Left colon (tissue), 2 donors: ENCODE data around the gene DDT. TPM values are rescaled to one million over a fixed set of nuclear protein-coding genes. Genes with fewer than 3 reads are reported as not detected.
A peak's percentile ranks its signal among the peaks of the same experiment; 100 is the strongest.
"Not testable (repeated sequence)": the region's sequence is repeated elsewhere in the genome, so short reads cannot be mapped to it uniquely, and the experiment has no call there.

Experiments
- ATAC-seq: fragments of 200-7000 bp; cut with Tn5 transposase; one replicate; pipeline ENCODE4 v1.9.1; 2020; ENCODE audit warnings: mild to moderate bottlenecking, moderate library complexity
- DNase-seq, 2 donors: peaks; one replicate each; pipeline ENCODE4 v3.0.0-alpha.2; 2020
- intact Hi-C, 2 donors: fragments of 100-400 bp; cut with DNase I in 1 of 2; cut with micrococcal nuclease in 1 of 2; formaldehyde crosslinking; loops; one replicate each; pipeline versions ENCODE4 v1.11.2 to v1.14.0; 2022; cut with DNase I, micrococcal nuclease
- total RNA-seq, 2 donors: library from RNA; stranded (reverse); fragmentation: NEBNext Ultra II Directional; extraction: Animal tissue kit (Norgen Biotek cat#: 25700); gene quantifications; one replicate each; pipeline ENCODE4 v1.2.1, GENCODE V29; 2021
- donor health status: DM: no; HTN: no; CAD: no.
- donor health status: DM: yes; HTN: yes; CAD: no.

Gene DDT
- total RNA-seq, 2 donors from 2014 or later: 189 to 247 TPM

DNA sequence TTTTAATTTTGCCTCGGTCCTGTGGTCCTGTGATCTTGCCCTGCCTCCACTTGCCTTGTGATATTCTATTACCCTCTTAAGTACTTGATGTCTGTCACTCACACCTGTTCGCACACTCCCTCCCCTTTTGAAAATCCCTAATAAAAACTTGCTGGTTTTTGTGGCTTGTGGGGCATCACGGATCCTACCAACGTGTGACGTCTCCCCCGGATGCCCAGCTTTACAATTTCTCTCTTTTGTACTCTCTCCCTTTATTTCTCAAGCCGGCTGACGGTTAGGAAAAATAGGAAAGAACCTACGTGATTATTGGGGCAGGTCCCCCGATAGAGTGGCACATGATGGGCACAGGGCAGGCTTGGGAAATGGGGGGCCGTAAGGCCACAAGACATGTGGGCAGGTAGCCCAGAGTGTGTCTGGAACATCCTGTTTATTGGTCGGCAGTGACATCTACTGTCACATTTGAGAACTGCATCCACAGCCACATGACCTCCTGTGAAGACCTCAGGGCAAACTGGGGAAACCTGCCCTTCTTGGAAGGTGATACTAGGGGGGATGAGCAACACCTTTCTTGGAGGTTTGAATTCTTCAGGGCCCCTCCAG, 17.8 kb downstream of the DDT start:
- intact Hi-C loops: not testable (repeated sequence)
- ATAC-seq (peak; percentile 81), DNase-seq (peak; percentile 50 to 81)

DNA sequence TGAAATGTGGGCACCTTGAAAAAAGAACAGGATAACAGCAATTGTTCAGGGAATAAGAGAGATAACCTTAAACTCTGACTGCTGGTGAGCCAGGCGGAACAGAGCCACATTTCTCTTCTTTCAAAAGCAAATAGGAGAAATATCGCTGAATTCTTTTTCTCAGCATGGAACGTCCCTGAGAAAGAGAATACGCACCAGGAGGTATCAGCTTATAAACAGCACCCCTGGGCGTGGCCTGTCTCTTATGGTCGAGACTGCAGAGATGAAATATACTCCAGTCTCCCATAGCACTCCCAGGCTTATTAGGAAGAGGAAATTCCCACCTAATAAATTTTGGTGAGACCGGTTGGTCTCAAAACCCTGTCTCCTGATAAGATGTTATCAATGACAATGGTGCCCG, 18.4 kb downstream of the DDT start:
- intact Hi-C loops, ATAC-seq, DNase-seq: not testable (repeated sequence)

DNA sequence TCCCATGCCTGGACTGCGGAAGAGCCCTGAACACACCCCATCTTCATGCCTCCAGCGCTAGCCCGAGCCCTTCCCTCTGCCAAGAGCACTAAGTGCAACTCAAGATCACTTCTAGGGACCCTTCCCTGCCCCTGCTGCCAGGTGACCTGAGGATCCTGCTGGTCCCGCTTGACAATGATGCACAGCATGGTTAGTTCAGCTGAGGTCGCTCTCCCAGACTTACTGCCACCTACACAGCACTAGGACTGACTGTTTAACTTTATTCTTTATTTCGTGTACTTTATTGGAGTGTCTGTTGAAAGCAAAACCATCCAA, 19.3 kb downstream of the DDT start:
- intact Hi-C loops, DNase-seq, ATAC-seq: not testable (repeated sequence)

DNA sequence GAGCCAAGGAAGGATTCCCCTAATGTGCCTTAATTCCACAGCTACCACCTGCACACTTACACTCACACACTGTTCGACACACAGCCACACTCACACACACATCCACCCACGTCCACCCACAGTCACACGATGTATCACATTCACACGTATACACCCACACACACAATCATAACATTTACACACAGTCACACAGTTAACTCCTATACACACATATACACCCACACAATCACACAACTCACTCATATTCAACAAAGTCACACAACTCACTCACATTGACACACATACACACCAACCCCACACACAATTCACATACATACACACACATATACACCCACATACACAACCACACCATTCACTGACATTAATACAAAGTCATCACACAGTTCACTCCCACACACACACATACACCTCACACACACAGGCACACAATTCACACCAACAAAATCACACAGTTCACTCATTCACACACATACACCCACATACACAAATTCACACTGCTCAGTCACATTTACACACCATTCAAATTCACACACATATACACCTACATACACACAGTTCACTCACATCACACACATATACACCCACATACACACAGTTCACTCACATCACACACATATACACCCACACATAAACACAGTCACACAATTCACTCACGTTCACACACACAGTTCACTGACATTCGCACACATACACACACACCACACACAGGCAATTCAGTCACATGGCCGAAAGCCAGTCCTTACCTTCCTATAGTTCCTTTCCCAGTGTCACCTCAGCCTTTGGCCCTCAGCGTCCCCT, 19.8 kb downstream of the DDT start:
- intact Hi-C loops: not testable (repeated sequence)

DNA sequence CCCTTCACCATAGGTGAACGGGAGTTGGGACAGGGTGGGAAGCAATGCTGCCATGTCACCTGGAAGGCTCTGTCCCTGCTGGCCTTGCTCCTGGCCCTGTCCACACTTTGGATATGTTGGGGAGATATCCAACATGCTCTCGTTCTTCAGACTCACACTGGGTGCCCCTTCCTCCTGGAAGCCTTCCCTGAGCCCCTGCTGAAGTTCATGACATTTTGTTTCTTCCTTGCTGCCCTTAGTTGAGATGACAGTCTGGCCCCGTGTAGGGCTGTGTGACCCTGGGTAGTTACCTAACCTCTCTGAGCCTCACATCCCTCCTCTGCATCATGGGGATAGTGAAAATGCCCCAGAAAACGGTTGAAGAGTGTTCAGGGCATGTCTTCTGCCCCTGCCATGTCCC, 20.8 kb downstream of the DDT start:
- ATAC-seq, intact Hi-C loops: not testable (repeated sequence)

More for the DNA sequence above, 19.8 kb downstream of the DDT start:
- DNase-seq, ATAC-seq: not testable (repeated sequence)

DNA sequence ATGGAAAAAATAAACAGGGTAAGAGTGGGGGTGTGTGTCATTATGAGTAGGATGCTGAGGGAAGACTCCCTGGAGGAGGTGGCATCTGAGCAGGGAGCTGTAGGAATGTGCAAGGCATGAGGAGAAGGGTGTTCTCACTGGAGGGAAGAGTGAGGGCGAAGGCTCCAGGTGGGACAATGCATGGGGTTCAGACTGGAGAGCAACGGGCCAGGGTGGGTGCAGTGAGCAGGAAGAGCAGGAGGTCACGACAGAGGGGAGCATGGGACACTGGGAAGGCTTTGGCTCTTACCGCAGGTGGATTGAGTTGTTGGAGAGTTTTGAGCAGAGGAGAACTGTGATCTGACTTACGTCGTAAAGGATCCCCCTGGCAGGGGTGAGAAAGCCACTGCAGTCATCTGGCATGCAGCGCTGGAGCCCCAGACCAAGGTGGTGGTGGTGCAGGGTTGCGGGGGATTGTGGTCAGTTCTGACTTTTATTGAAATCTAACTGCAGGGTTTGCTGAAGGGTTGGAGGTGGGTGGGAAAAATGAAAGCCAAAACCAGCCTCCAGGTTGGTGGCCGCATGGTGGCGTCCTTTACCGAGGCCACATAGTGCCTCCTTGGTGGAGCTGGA, 21.3 kb downstream of the DDT start:
- intact Hi-C loops, ATAC-seq, DNase-seq: not testable (repeated sequence)

More for the DNA sequence above, 20.8 kb downstream of the DDT start:
- DNase-seq: not testable (repeated sequence)

DNA sequence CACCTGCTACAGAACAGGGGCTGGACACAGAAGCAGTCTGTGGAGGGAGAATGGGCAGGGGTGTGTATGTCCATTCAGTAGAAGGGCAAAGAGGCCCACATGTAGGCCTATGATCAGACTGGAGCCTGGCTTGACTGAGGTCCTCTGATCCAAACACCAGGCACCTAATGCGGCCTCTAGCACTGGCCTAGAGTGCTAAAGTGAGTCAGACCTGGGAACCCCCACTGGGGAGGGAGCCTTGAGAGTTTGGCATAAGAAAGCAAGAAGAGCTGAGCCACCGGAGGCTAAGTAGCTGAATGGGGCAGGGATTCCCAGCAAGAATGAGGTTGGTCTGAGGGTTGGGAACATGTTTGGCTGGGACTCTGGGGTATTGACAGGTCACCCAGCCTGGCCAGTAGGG, 22.9 kb downstream of the DDT start:
- ATAC-seq, intact Hi-C loops, DNase-seq: not testable (repeated sequence)

DNA sequence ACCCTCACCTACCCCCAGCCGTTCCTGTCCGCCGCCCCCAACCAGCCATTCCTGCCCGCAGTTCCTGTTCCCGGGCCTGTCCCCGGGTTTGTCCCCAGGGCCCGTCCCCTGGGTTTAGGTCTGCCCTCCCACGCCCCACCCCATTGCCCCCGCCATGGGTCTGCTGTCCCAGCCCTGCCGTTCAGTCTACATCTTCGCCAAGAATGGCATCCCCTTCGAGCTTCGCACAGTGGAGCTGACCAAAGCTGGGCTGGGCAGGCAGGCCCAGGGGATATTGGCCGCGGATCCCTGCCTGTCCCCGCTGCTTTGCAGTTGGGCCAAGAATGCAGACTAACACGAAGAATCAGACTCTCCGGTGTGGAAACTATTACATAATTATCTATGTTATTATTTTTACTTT, 24.5 kb downstream of the DDT start:
- ATAC-seq, intact Hi-C loops, DNase-seq: not testable (repeated sequence)

DNA sequence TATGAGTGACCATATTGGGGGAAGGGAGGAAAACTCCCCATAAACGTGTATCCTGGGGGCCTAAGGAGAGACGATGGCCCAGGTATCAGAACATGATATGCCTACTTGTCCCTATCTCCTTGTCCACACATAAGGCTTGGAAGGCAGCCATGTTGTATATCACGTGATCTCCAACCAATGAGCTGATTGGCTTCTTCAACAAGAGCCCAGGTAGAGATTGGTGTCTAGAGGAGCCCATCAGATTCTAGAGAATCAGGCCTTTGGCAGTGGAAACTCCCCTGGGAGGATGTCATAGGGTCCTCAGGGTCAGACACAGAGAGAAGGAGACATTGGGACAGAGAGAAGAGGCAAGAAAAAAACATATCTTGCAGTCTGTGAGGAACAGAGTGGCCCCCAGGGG, 26.9 kb downstream of the DDT start:
- intact Hi-C loops, DNase-seq: not testable (repeated sequence)

DNA sequence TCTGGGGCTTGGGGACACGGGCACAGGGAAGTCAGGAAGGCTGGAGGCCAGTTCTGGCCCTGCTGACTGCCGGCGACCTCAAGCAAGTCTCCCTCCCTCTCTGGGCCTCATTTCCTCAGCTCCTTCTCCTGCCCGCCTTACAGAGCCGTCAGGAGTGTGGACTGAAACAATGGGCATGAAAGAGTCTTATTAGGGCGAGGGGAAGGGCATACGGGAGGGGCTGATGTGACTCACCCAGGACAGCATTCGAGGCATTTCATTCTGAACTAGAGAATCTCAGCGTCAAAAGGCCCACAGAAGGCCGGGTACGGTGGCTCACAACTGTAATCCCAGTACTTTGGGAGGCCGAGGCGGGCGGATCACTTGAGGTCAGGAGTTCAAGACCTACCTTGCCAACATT, 34.1 kb downstream of the DDT start:
- DNase-seq, intact Hi-C loops, ATAC-seq: not testable (repeated sequence)

More for the DNA sequence above, 26.9 kb downstream of the DDT start:
- not testable (repeated sequence) for ATAC-seq

DNA sequence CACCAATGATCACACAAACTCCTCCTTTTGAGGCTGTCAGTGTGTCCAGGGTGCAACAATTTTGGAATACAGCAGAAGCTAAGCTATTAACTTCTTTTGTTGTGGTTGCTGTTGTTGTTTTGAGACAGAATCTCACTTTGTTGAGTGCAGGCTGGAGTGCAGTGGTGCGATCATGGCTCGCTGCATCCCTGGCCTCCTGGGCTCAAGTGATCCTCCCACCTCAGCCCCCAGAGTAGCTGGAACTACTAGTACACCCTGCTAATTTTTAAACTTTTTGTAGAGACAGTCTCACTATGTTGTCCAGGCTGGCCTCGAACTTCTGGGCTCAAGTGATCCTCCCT, 35.3 kb downstream of the DDT start:
- DNase-seq: no peak
- no peak for ATAC-seq
- intact Hi-C loops: no loop called here

DNA sequence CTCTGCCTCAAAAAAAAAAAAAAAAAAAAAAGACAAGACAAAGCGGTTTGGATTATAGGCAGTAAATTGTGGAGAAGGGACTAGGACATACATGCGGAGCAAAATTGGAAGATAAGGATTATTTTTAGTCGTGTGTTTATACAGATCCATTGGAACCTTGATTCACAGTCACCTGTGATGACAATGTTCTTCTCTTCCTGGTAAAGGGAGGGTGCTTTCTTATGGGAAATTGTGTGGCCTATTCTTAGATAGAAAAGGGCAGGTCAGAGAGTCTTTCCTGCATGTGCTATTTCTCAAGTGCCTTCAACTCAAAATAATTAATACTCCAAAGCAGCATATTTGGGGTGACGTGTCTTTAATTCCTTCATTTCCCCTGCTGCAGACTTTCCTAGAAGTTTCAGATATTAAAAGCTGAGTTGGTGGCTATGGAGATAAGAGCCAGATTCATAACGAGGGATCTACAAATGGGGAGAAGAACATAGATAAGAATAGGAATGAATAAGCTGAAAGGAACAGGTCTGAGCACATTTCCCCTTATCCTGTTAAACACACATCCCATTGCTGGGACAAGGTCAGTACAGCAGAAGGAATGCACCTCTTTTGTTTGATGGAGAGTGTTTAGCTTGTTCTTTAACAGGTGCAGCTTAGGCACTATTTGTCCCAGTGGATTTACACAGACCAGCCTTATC, 35.8 kb downstream of the DDT start:
- ATAC-seq (no peak), DNase-seq (no peak)
- intact Hi-C loops: no loop called here

DNA sequence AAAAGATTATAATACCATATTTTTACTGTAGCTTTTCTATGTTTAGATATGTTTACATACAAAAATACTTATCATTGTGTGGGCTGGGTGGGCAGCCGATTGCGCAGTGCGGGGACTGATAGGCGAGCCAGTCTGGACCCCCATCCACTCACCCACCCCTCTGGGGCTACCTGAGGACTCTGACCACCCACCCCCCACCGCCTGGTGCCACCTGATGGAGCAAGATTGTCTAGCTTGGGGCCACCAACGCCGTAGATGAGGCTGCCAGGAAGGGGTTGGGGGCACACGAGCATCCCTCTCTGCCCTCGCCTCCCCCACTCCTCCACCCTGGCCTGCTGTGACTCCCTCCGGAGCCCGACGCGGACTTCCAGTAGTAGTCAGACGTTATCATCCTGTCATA, 47.7 kb downstream of the DDT start:
- DNase-seq (no peak), ATAC-seq (no peak)
- intact Hi-C loops: no loop called here

DNA sequence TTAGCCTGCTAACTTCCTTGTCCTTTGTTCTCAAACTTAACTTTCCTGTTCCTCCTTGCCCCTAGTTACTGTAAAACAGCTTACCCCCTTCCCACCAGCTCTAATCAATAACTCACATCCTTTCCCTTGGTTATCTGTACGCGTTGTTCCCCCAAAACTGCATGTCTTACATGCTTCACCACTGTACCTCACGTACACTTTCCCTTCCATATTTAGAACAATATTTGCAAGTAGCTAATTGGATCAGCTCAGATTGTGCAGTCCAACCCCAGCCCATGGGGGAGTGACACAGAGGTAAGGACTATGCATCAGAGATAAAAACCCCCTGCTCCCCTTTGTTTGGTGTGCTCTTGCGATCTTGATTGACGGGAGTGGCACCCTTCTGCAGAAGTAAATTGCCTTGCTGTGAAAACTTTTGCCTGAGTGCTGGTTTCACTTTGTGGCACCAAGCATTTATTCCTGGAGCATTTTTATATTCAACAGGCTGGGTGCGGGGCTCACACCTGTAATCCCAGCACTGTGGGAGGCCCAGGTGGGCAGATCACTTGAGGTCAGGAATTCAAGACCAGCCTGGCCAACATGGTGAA, 49.1 kb downstream of the DDT start:
- DNase-seq (no peak), ATAC-seq (no peak)
- intact Hi-C loops: no loop called here

DNA sequence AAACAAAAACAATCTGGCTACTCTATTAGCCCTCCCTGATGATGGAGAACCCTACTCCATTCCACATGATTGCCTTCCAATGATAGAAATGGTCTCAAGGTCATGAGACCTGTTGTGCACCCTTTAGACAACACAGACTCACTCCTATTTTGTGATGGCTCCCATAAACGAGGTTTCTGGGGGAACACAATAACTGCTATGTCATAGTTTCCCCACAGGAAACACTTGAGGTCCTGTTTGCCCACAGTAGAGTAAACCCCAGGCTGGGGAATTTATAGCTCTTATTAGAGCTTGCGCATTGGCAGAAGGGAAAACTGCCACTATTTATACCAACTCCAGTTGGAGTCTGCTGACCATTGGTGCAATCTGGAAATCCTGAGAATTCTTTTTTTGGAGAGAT, 51.3 kb downstream of the DDT start:
- no peak for ATAC-seq
- DNase-seq: no peak
- intact Hi-C loops: no loop called here

DNA sequence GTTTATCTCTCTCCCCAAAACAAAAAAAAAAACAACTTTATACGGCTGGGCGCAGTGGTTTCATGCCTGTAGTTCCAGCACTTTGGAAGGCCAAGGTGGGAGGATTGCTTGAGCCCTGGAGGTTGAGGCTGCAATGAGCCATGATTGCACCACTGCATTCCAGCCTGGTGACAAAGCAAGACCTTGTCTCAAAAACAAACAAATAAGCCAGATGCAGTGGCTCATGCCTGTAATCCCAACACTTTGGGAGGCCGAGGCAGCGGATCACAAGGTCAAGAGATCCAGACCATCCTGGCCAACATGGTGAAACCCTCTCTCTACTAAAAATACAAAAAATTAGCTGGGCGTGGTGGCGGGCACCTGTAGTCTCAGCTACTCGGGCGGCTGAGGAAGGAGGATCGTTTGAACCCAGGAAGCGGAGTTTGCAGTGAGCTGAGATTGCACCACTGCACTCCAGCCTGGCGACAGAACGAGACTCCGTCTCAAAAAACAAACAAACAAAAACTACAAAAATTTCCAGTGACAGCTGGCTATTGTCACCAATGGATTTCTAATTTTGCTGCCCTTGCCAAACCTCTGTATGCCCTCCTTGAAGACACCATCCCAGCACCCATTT, 52.5 kb downstream of the DDT start:
- intact Hi-C loops, ATAC-seq, DNase-seq: not testable (repeated sequence)
